Osteocyte (in vitro differentiated cells): Measurements from ENCODE around the gene SRCAP. TPM values are rescaled to one million over a fixed set of nuclear protein-coding genes. Genes with fewer than 3 reads are reported as not detected.
A peak's percentile ranks its signal among the peaks of the same experiment; 100 is the strongest.

Source experiments
- DNase-seq: peaks from one replicate; pipeline ENCODE4 v3.0.0; 2021; ENCODE audit warnings: mixed read lengths; ENCODE audit not compliant: unreplicated experiment; ENCODE audit errors: extremely low spot score
- H3K27ac Mint-ChIP-seq: one replicate; pipeline ENCODE4 v1.8.0; 2021; ENCODE audit warnings: mild to moderate bottlenecking, mixed read lengths; ENCODE audit not compliant: unreplicated experiment
- H3K27me3 Mint-ChIP-seq: one replicate; pipeline ENCODE4 v1.8.0; 2021; ENCODE audit warnings: mixed read lengths; ENCODE audit not compliant: unreplicated experiment
- H3K36me3 Mint-ChIP-seq: one replicate; pipeline ENCODE4 v1.8.0; 2021; ENCODE audit warnings: mixed read lengths; ENCODE audit not compliant: unreplicated experiment
- H3K4me1 Mint-ChIP-seq: one replicate; pipeline ENCODE4 v1.8.0; 2021; ENCODE audit warnings: mixed read lengths; ENCODE audit not compliant: unreplicated experiment
- H3K4me3 Mint-ChIP-seq: one replicate; pipeline ENCODE4 v1.8.0; 2021; ENCODE audit warnings: mild to moderate bottlenecking, moderate library complexity, mixed read lengths; ENCODE audit not compliant: unreplicated experiment
- H3K9me3 Mint-ChIP-seq: one replicate; pipeline ENCODE4 v1.8.0; 2021; ENCODE audit warnings: mixed read lengths; ENCODE audit not compliant: unreplicated experiment
- CTCF ChIP-seq: fragments of 200-600 bp; sonication (generic); IDR thresholded peaks from 2 replicates; pipeline ENCODE4 v1.5.0; 2021; ENCODE audit warnings: antibody characterized with exemption, mild to moderate bottlenecking, moderate library complexity
- total RNA-seq: library from RNA; stranded (reverse); gene quantifications from 2 replicates; pipeline ENCODE4 v1.2.1, GENCODE V29; 2021

The SRCAP gene
- total RNA-seq, 1 donor from 2014 or later: 69.2 TPM

GRCh38 chr16:30778549-30779244 lies 79.7 kb downstream of the SRCAP start:
- Mint-ChIP-seq H3K9me3 (no peaks in the 10 kb centered on the region), H3K36me3 (peaks cover 13% of the 10 kb centered on the region), H3K27me3 (no peaks in the 10 kb centered on the region), H3K4me1 (peaks cover 37% of the 10 kb centered on the region), H3K4me3 (no peak overlapping the region), H3K27ac (peak overlapping the region; percentile 52)
- no peak for DNase-seq
- no peak for TF ChIP-seq CTCF

DNA sequence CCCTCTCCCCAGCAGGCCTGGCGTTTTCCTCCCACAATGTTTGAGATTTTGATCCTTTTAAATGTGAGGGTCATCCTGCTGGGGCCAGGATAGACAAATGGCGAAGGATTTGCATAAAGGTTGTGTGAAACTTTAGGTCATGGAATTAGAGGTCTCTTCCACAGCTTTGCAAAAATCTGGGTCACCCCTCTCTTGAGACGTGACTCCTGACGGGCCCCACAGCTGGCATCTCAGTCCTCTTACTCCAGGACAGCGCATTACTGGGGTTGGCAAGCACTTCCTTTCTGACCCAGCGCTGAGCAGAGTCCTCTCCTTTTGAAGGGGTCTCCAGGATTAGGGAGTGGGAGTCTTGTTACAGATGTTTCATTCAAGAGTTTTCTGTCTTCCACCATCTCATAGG lies 80.6 kb downstream of the SRCAP start:
- Mint-ChIP-seq H3K27ac (no peak overlapping the region), H3K27me3 (no peaks in the 10 kb centered on the region), H3K9me3 (no peaks in the 10 kb centered on the region), H3K36me3 (peaks cover 13% of the 10 kb centered on the region), H3K4me1 (peaks cover 33% of the 10 kb centered on the region), H3K4me3 (no peak overlapping the region)
- no peak for TF ChIP-seq CTCF
- DNase-seq: no peak

- H3K36me3 Mint-ChIP-seq: peaks cover 13% of the 10 kb centered on the region
- TF ChIP-seq CTCF: no peak
- H3K4me3 Mint-ChIP-seq: no peak overlapping the region
- no peak for DNase-seq
- no peaks in the 10 kb centered on the region for H3K27me3 Mint-ChIP-seq
- peaks cover 31% of the 10 kb centered on the region for H3K4me1 Mint-ChIP-seq
- H3K27ac Mint-ChIP-seq: no peak overlapping the region
- no peaks in the 10 kb centered on the region for H3K9me3 Mint-ChIP-seq
Observed at GRCh38 chr16:30780021-30780420, 81.0 kb downstream of the SRCAP start.

GRCh38 chr16:30780549-30780948 lies 81.6 kb downstream of the SRCAP start:
- Mint-ChIP-seq H3K36me3 (peaks cover 13% of the 10 kb centered on the region), H3K27ac (no peak overlapping the region), H3K4me3 (no peak overlapping the region), H3K4me1 (peaks cover 33% of the 10 kb centered on the region), H3K27me3 (no peaks in the 10 kb centered on the region), H3K9me3 (no peaks in the 10 kb centered on the region)
- TF ChIP-seq CTCF: no peak
- no peak for DNase-seq

DNA sequence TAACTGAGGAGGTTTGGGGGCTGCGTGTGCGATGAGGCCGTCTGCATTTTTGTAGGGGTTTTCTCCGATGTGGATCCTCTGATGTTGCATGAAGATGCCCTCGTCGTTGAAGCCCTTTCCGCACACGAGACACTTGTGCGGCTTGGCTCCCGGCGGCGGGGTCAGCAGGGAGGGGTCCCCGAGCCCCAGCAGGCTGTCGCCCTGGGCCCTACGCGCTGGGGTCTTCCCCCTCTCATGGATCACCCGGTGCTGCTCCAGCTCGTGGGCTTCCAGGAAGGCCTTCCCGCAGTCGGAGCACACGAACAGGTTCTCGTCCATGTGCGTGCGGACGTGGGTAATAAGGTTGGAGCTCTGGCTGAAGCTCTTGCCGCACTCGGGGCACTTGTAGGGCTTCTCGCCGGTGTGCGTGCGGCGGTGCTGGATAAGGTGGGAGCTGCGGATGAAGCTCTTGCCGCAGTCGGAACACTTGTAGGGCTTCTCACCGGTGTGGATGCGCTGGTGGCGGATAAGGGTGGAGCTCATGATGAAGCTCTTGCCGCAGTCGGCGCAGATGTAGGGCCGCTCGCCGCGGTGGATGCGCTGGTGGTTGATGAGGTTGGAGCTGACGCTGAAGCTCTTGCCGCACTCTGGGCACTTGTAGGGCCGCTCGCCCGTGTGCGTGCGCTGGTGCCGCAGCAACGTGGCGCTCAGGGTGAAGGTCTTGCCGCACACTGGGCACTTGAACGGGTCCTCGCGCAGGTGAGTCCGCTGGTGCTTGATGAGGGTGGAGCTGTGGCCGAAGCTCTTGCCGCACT lies 83.7 kb downstream of the SRCAP start:
- H3K36me3 Mint-ChIP-seq: peaks cover 13% of the 10 kb centered on the region
- H3K4me3 Mint-ChIP-seq: no peak overlapping the region
- no peaks in the 10 kb centered on the region for H3K27me3 Mint-ChIP-seq
- no peak for TF ChIP-seq CTCF
- H3K9me3 Mint-ChIP-seq: no peaks in the 10 kb centered on the region
- no peak overlapping the region for H3K27ac Mint-ChIP-seq
- H3K4me1 Mint-ChIP-seq: peaks cover 26% of the 10 kb centered on the region
- DNase-seq: no peak
